GM12878 (cell line): Measurements from ENCODE around the gene ENTPD3. TPM values are rescaled to one million over a fixed set of nuclear protein-coding genes. Genes with fewer than 3 reads are reported as not detected.
"Not testable (repeated sequence)": the region's sequence is repeated elsewhere in the genome, so short reads cannot be mapped to it uniquely, and the experiment has no call there.

Source experiments
- ATAC-seq: fragments of 200-7000 bp; cut with Tn5 transposase; 3 replicates; pipeline ENCODE4 v1.9.1; 2020; ENCODE audit warnings: mild to moderate bottlenecking, moderate library complexity
- BruUV-seq: library from RNA; stranded (reverse); fragments of 400-500 nt; replicated peaks from 2 replicates; lab custom pipeline; 2021; lab: Mats Ljungman, UMichigan
- CTCF ChIA-PET: fragments of 300-600 bp; sonication (Branson Sonifier 250); formaldehyde crosslinking; extraction: SDS; loops from one replicate; lab custom pipeline; 2021; ENCODE audit warnings: inconsistent platforms; lab: Yijun Ruan, JAX
- POLR2A ChIA-PET: fragments of 350-600 bp; formaldehyde crosslinking; extraction: SDS; loops from one replicate; lab custom pipeline; 2021; ENCODE audit warnings: inconsistent platforms; lab: Charles Lee
- RAD21 ChIA-PET: fragments of 300-600 bp; sonication (Branson Sonifier 250); formaldehyde crosslinking; loops from one replicate; lab custom pipeline; 2023; ENCODE audit warnings: antibody characterized with exemption; ENCODE audit not compliant: unreplicated experiment; lab: Charles Lee
- SMC1A ChIA-PET: fragments of 300-600 bp; sonication (Branson Sonifier 250); formaldehyde crosslinking; loops from one replicate; lab custom pipeline; 2023; ENCODE audit not compliant: unreplicated experiment, uncharacterized antibody; lab: Charles Lee
- DNase-seq: peaks from one replicate; pipeline ENCODE4 v3.0.0-alpha.2; 2011; ENCODE audit warnings: low read depth, low spot score
- FAIRE-seq: peaks from 3 replicates; lab custom pipeline; 2011; peaks lifted over from hg19 to GRCh38; lab: Jason Lieb, UNC
- H2AFZ ChIP-seq: 2 replicates; pipeline ENCODE4 v1.6.0; 2011; ENCODE audit warnings: low read depth, low read length, control low read depth; ENCODE audit not compliant: control insufficient read depth
- H3K27ac ChIP-seq: 2 replicates; pipeline ENCODE4 v1.5.1; 2011; ENCODE audit warnings: control low read depth; ENCODE audit not compliant: control insufficient read depth, insufficient read depth
- H3K27me3 ChIP-seq, 2 experiments: replicated peaks in 1 of 2; 2 replicates each; pipeline versions ENCODE4 v1.6.0 to v1.6.1; 2011; ENCODE audit warnings: low read length in 1 of 2; ENCODE audit not compliant: control insufficient read depth in 2 of 2, insufficient read depth in 2 of 2
- H3K36me3 ChIP-seq, 2 experiments: 2 replicates each; pipeline ENCODE4 v1.5.1; 2011; ENCODE audit warnings: low read length in 1 of 2; ENCODE audit not compliant: control insufficient read depth in 2 of 2, insufficient read depth in 2 of 2
- H3K4me1 ChIP-seq: 2 replicates; pipeline ENCODE4 v1.6.1; 2011; ENCODE audit warnings: mild to moderate bottlenecking, low read length, moderate library complexity, mixed read lengths; ENCODE audit not compliant: control insufficient read depth, insufficient read depth
- H3K4me2 ChIP-seq: 2 replicates; pipeline ENCODE4 v1.6.0; 2011; ENCODE audit warnings: control low read depth; ENCODE audit not compliant: control insufficient read depth, insufficient read depth
- H3K4me3 ChIP-seq: fragments of 200-600 bp; sonication (generic); 2 replicates; pipeline ENCODE4 v1.5.1; 2016
- H3K79me2 ChIP-seq: 2 replicates; pipeline ENCODE4 v1.6.0; 2011; ENCODE audit warnings: low read length; ENCODE audit not compliant: control insufficient read depth, insufficient read depth
- H3K9ac ChIP-seq: 2 replicates; pipeline ENCODE4 v1.8.0; 2011; ENCODE audit warnings: low read length, control low read depth, mixed read lengths; ENCODE audit not compliant: control insufficient read depth, insufficient read depth
- H3K9me3 ChIP-seq: replicated peaks from 3 replicates; pipeline ENCODE4 v1.5.1; 2011; ENCODE audit warnings: mild to moderate bottlenecking, low read length; ENCODE audit not compliant: control insufficient read depth, insufficient read depth
- H4K20me1 ChIP-seq: 2 replicates; pipeline ENCODE4 v1.6.0; 2011; ENCODE audit not compliant: control insufficient read depth, insufficient read depth
- FOXK2 ChIP-seq: fragments of 450-650 bp; IDR thresholded peaks from 2 replicates; pipeline ENCODE4 v1.6.1; 2017; ENCODE audit warnings: mild to moderate bottlenecking, moderate library complexity
- SIN3A ChIP-seq: IDR thresholded peaks from 2 replicates; pipeline ENCODE4 v1.6.1; 2012; ENCODE audit warnings: low read depth, low read length, improper control_type of control experiment
- WGBS: methylation state at CpG from one replicate; pipeline ENCODE4 v1.1.6; 2016; ENCODE audit warnings: low lambda C conversion rate; ENCODE audit not compliant: insufficient replicate concordance, insufficient coverage; ENCODE audit errors: missing lambda C conversion rate; 5-methylcytosine and 5-hydroxymethylcytosine counted together
- in situ Hi-C: fragments of 300-500 bp; cut with MboI; formaldehyde crosslinking; loops from 9 replicates; pipeline ENCODE4 v1.14.3; 2018; ENCODE audit warnings: mixed read lengths
- intact Hi-C: fragments of 100-400 bp; cut with micrococcal nuclease; formaldehyde crosslinking; loops from one replicate; pipeline ENCODE4 v1.14.2; 2022; ENCODE audit not compliant: unreplicated experiment
- polyA plus RNA-seq, 11 experiments: library from polyadenylated mRNA; depleted of rRNA in 4 of 11; unstranded in 6 of 11; stranded (reverse) in 5 of 11; fragments of >200 nt; fragmentation: Nextera tagmentation in 4 of 11; fragmentation: Illumina TruSeq in 1 of 11; extraction: Ambion mirVana in 4 of 11; extraction: Trizol in 1 of 11; gene quantifications; 1 replicate in 1 of 11; 2 replicates in 10 of 11; pipeline versions ENCODE4 v1.2.1 to v1.2.3, GENCODE V29; 2011 to 2016; ENCODE audit warnings: inconsistent platforms in 2 of 11, missing spikeins in 2 of 11, low read depth in 1 of 11
- total RNA-seq, 4 experiments: library from RNA; depleted of rRNA in 3 of 4; stranded (reverse); fragments of >200 nt in 3 of 4; fragmentation: Illumina TruSeq in 1 of 4; extraction: Trizol in 1 of 4; gene quantifications; 2 replicates each; pipeline versions ENCODE4 v1.2.1 to v1.2.3, GENCODE V29; 2013 to 2021
- TF ChIP-seq, protein P1 (sequence below): fragments of 450-650 bp; formaldehyde crosslinking; IDR thresholded peaks from 2 replicates; pipeline ENCODE4 v1.4.0; 2022; ENCODE audit warnings: mild to moderate bottlenecking, moderate library complexity

Gene ENTPD3
- total and polyA plus RNA-seq, 10 of the 15 experiments (the other 5 are each of a cell fraction or from before 2014, with no cell fraction given), result 0.03 TPM; not detected in 9

DNA sequence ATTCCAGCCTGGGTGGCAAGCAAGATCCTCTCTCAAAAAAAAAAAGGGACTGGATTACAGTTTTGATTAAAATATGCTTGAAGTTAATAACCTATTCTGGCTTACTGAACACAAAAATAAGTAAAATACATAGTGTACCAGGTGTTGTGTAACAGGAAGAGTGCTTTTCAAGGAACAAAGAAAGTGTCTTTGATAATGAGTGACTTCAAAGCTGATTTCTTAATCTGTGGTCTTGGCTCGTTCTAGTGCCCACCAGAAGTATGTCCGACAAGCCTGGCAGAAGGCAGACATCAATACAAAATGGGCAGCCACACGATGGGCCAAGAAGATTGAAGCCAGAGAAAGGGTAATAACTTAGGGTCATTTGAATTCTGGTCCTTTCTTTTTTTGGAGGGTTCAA lies 74.2 kb downstream of the ENTPD3 start (continued):
- no peak for TF ChIP-seq SIN3A
- no peak for TF ChIP-seq FOXK2
- TF ChIP-seq, protein P1, sequence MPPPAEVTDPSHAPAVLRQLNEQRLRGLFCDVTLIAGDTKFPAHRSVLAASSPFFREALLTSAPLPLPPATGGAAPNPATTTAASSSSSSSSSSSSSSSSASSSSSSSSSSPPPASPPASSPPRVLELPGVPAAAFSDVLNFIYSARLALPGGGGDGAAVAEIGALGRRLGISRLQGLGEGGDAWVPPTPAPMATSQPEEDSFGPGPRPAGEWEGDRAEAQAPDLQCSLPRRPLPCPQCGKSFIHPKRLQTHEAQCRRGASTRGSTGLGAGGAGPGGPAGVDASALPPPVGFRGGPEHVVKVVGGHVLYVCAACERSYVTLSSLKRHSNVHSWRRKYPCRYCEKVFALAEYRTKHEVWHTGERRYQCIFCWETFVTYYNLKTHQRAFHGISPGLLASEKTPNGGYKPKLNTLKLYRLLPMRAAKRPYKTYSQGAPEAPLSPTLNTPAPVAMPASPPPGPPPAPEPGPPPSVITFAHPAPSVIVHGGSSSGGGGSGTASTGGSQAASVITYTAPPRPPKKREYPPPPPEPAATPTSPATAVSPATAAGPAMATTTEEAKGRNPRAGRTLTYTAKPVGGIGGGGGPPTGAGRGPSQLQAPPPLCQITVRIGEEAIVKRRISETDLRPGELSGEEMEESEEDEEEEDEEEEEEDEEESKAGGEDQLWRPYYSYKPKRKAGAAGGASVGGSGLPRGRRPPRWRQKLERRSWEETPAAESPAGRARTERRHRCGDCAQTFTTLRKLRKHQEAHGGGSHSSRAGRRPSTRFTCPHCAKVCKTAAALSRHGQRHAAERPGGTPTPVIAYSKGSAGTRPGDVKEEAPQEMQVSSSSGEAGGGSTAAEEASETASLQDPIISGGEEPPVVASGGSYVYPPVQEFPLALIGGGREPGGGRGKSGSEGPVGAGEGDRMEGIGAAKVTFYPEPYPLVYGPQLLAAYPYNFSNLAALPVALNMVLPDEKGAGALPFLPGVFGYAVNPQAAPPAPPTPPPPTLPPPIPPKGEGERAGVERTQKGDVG (CRISPR knock-in tag), result no peak

DNA sequence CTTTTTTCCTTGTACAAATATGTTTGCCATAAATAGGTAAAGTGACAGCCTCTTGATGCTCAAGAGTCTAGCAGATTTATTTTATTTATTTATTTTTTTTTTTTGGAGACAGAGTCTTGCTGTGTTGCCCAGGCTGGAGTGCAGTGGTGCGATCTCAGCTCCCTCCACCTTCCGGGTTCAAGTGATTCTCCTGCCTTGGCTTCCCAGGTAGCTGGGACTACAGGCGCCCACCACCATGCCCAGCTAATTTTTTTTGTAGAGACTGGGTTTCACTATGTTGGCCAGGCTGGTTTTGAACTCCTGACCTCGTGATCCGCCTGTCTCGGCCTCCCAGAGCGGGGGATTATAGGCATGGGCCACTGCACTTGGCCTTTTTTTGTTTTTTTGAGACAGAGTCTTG lies 75.9 kb downstream of the ENTPD3 start:
- ATAC-seq, H3K9ac ChIP-seq, H3K27ac ChIP-seq, H3K4me2 ChIP-seq, FAIRE-seq, RAD21 ChIA-PET, CTCF ChIA-PET, DNase-seq, H4K20me1 ChIP-seq, H3K4me1 ChIP-seq, H2AFZ ChIP-seq, in situ Hi-C loops, BruUV-seq, H3K27me3 ChIP-seq, H3K9me3 ChIP-seq, intact Hi-C loops, H3K4me3 ChIP-seq: not testable (repeated sequence)
- 100% methylated on average over 7 of the region's 7 CpGs for WGBS
- H3K36me3 ChIP-seq, result peaks cover 9 to 32% of the 10 kb centered on the region in 2 experiments
- POLR2A ChIA-PET, result interaction anchor here (1.0 kb wide), 1 partner anchor 16 kb away, joined by 3 read pairs; no protein-coding TSS in a partner anchor
- H3K79me2 ChIP-seq, result peaks cover 22% of the 10 kb centered on the region
- SMC1A ChIA-PET, result interaction anchor here (1.7 kb wide), 1 partner anchor 16 kb away, joined by 3 read pairs; no protein-coding TSS in a partner anchor
